HCT116 (cell line): Measurements from ENCODE around the gene USP53. TPM values are rescaled to one million over a fixed set of nuclear protein-coding genes. Genes with fewer than 3 reads are reported as not detected.

Experiments
- ATAC-seq: fragments of 200-7000 bp; cut with Tn5 transposase; 2 replicates; pipeline ENCODE4 v1.9.1; 2020; ENCODE audit warnings: mild to moderate bottlenecking, moderate library complexity
- BruUV-seq: library from RNA; stranded (reverse); fragments of 400-500 nt; replicated peaks from 2 replicates; lab custom pipeline; 2021; lab: Mats Ljungman, UMichigan
- CTCF ChIA-PET: fragments of 300-600 bp; sonication (Branson Sonifier 250); formaldehyde crosslinking; loops from one replicate; lab custom pipeline; 2021; ENCODE audit warnings: antibody characterized with exemption; lab: Charles Lee
- POLR2A ChIA-PET: fragments of 300-600, 350-600 bp; sonication (Branson Sonifier 250); formaldehyde crosslinking; loops from one replicate; lab custom pipeline; 2021; ENCODE audit warnings: antibody characterized with exemption; lab: Charles Lee
- RAD21 ChIA-PET, 2 experiments: fragments of 300-600 bp; sonication (Branson Sonifier 250); formaldehyde crosslinking; loops; one replicate each; lab custom pipeline; 2023; ENCODE audit warnings: low total read pairs in 2 of 2; ENCODE audit not compliant: uncharacterized antibody in 2 of 2, unreplicated experiment in 2 of 2, low non-redundant PET in 1 of 2; lab: Charles Lee
- DNase-seq: peaks from one replicate; pipeline ENCODE4 v3.0.0-alpha.2; 2010; ENCODE audit warnings: low read depth, low spot score
- H2AFZ ChIP-seq: fragments of 200-600 bp; shearing (Covaris generic), sonication (generic); 2 replicates; pipeline ENCODE4 v1.6.1; 2017; ENCODE audit warnings: low read depth, mixed run types, mixed read lengths, antibody characterized with exemption, low read length; ENCODE audit not compliant: poor library complexity, severe bottlenecking
- H3K27ac ChIP-seq: 2 replicates; pipeline ENCODE4 v1.5.1; 2012; ENCODE audit warnings: low read depth, low read length
- H3K27me3 ChIP-seq: fragments of 200-600 bp; sonication (generic); 2 replicates; pipeline ENCODE4 v1.6.1; 2016; ENCODE audit warnings: mixed run types, low read length, mixed read lengths; ENCODE audit not compliant: insufficient read depth
- H3K36me3 ChIP-seq, 2 experiments: fragments of 200-500 bp in 1 of 2; fragments of 200-600 bp in 1 of 2; sonication (Bioruptor generic) in 1 of 2; sonication (generic) in 1 of 2; 2 replicates each; pipeline versions ENCODE4 v1.5.1 to v1.6.1; 2014 to 2016; ENCODE audit warnings: low read length in 2 of 2, inconsistent platforms in 1 of 2, mixed read lengths in 1 of 2, mixed run types in 1 of 2; ENCODE audit not compliant: insufficient read depth in 2 of 2, control insufficient read depth in 1 of 2
- H3K4me1 ChIP-seq, 2 experiments: fragments of 200-600 bp in 1 of 2; sonication (generic) in 1 of 2; 2 replicates each; pipeline versions ENCODE4 v1.5.1 to v1.6.1; 2012 to 2017; ENCODE audit warnings: low read length in 2 of 2, inconsistent platforms in 1 of 2, mild to moderate bottlenecking in 1 of 2, mixed read lengths in 1 of 2, mixed run types in 1 of 2, moderate library complexity in 1 of 2; ENCODE audit not compliant: insufficient read depth in 2 of 2, control insufficient read depth in 1 of 2
- H3K4me2 ChIP-seq: fragments of 200-600 bp; sonication (generic); 2 replicates; pipeline ENCODE4 v1.6.1; 2017; ENCODE audit warnings: mixed run types, low read length, mixed read lengths
- H3K4me3 ChIP-seq, 2 experiments: fragments of 200-600 bp in 1 of 2; sonication (generic) in 1 of 2; replicated peaks in 1 of 2; 2 replicates each; pipeline ENCODE4 v1.5.1; 2011 to 2016; ENCODE audit warnings: low read length in 2 of 2, control low read depth in 1 of 2, low read depth in 1 of 2, mild to moderate bottlenecking in 1 of 2, mixed read lengths in 1 of 2, mixed run types in 1 of 2
- H3K79me2 ChIP-seq: fragments of 200-600 bp; sonication (generic); 2 replicates; pipeline ENCODE4 v1.6.1; 2017; ENCODE audit warnings: mild to moderate bottlenecking, mixed run types, low read length, moderate library complexity, mixed read lengths; ENCODE audit not compliant: insufficient read depth
- H3K9ac ChIP-seq: fragments of 200-600 bp; sonication (generic); 2 replicates; pipeline ENCODE4 v1.6.1; 2016; ENCODE audit warnings: low read length, mixed read lengths
- H3K9me2 ChIP-seq: fragments of 200-600 bp; sonication (generic), shearing (Covaris generic); 2 replicates; pipeline ENCODE4 v1.6.1; 2017; ENCODE audit warnings: mixed run types, mild to moderate bottlenecking, moderate library complexity; ENCODE audit not compliant: insufficient read depth
- H3K9me3 ChIP-seq, 2 experiments: fragments of 200-500 bp in 1 of 2; fragments of 200-600 bp in 1 of 2; sonication (Bioruptor generic) in 1 of 2; sonication (generic) in 1 of 2; 2 replicates each; pipeline ENCODE4 v1.6.1; 2014 to 2017; ENCODE audit warnings: low read length in 2 of 2, mixed read lengths in 2 of 2, inconsistent platforms in 1 of 2, low read depth in 1 of 2, mild to moderate bottlenecking in 1 of 2, mixed run types in 1 of 2, moderate library complexity in 1 of 2; ENCODE audit not compliant: control insufficient read depth in 1 of 2, insufficient read depth in 1 of 2
- H4K20me1 ChIP-seq: fragments of 200-600 bp; sonication (generic), shearing (Covaris generic); 2 replicates; pipeline ENCODE4 v1.6.1; 2017; ENCODE audit warnings: mixed run types, mild to moderate bottlenecking, moderate library complexity; ENCODE audit not compliant: insufficient read depth
- EGR1 ChIP-seq: IDR thresholded peaks from 2 replicates; pipeline ENCODE4 v1.6.1; 2012; ENCODE audit warnings: low read depth
- ELF1 ChIP-seq: IDR thresholded peaks from 2 replicates; pipeline ENCODE4 v1.6.1; 2012; ENCODE audit warnings: low read depth, borderline replicate concordance
- EZH2 ChIP-seq: fragments of 200-600 bp; sonication (generic); IDR thresholded peaks from 2 replicates; pipeline ENCODE4 v1.6.1; 2017; ENCODE audit warnings: antibody characterized with exemption, mixed run types
- EZH2phosphoT487 ChIP-seq: fragments of 200-600 bp; IDR thresholded peaks from 2 replicates; pipeline ENCODE4 v1.6.1; 2018; ENCODE audit warnings: antibody characterized with exemption, borderline replicate concordance
- FOSL1 ChIP-seq: IDR thresholded peaks from 2 replicates; pipeline ENCODE4 v1.6.1; 2012; ENCODE audit warnings: low read depth
- JUND ChIP-seq: IDR thresholded peaks from 2 replicates; pipeline ENCODE4 v1.6.1; 2012
- POLR2A ChIP-seq: IDR thresholded peaks from 2 replicates; pipeline ENCODE4 v1.7.0; 2011; ENCODE audit warnings: borderline replicate concordance; ENCODE audit not compliant: insufficient read depth, insufficient read length; ENCODE audit errors: extremely low read depth
- POLR2AphosphoS5 ChIP-seq: IDR thresholded peaks from 2 replicates; pipeline ENCODE4 v1.6.1; 2011; ENCODE audit warnings: mild to moderate bottlenecking, low read depth, low read length, moderate library complexity
- RAD21 ChIP-seq: IDR thresholded peaks from 2 replicates; pipeline ENCODE4 v1.6.1; 2012; ENCODE audit warnings: low read depth, mild to moderate bottlenecking
- SIN3A ChIP-seq: IDR thresholded peaks from 2 replicates; pipeline ENCODE4 v1.6.1; 2012; ENCODE audit warnings: low read depth
- SRF ChIP-seq: IDR thresholded peaks from 2 replicates; pipeline ENCODE4 v1.6.1; 2012; ENCODE audit warnings: low read depth
- ZFX ChIP-seq: fragments of 450-650 bp; IDR thresholded peaks from 2 replicates; pipeline ENCODE4 v1.6.1; 2017
- ZNF274 ChIP-seq: fragments of 200-500 bp; sonication (Bioruptor generic); IDR thresholded peaks from 2 replicates; pipeline ENCODE4 v1.6.1; 2014; ENCODE audit warnings: mild to moderate bottlenecking, low read depth, low read length, inconsistent platforms
- intact Hi-C: fragments of 100-400 bp; cut with micrococcal nuclease; formaldehyde crosslinking; loops from 2 replicates; pipeline ENCODE4 v1.10.0; 2022
- total RNA-seq: library from RNA; stranded (reverse); gene quantifications from one replicate; pipeline ENCODE4 v1.2.1, GENCODE V29; 2021; ENCODE audit not compliant: unreplicated experiment
- TF ChIP-seq, protein P1 (sequence below), 3 experiments: fragments of 200-600 bp in 1 of 3; sonication (generic) in 1 of 3; IDR thresholded peaks in 2 of 3; conservative IDR thresholded peaks in 1 of 3; 2 replicates each; pipeline ENCODE4 v1.5.1; 2012 to 2017; ENCODE audit warnings: low read depth in 2 of 3, low read length in 2 of 3, antibody characterized with exemption in 1 of 3, borderline replicate concordance in 1 of 3, control low read depth in 1 of 3, mild to moderate bottlenecking in 1 of 3, mixed read lengths in 1 of 3, mixed run types in 1 of 3, moderate library complexity in 1 of 3; ENCODE audit not compliant: insufficient read depth in 1 of 3
- TF ChIP-seq, protein P2 (sequence below): IDR thresholded peaks from 2 replicates; pipeline ENCODE4 v1.6.1; 2012; ENCODE audit warnings: low read depth
- TF ChIP-seq, protein P3 (sequence below): IDR thresholded peaks from 2 replicates; pipeline ENCODE4 v1.6.1; 2012

The USP53 gene
- total RNA-seq, 1 experiment from 2014 or later = 22.0 TPM

DNA sequence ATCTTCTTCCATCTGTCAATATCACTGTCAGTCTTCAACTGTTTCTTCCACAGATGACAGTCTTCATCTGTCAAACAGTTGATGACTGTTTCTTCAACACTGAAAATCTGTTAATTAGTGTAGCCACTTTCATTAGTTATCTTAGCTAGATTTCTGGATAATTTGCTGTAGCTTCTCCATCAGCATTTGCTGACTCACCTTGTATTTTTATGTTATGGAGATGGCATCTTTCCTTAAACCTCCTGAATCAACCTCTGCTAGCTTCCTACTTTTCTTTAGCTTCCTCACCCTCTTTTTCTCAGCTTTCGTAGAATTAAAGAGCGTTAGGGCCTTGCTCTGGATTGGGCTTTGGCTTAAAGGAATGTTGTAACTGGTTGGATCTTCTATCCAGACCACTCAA, 25.1 kb downstream of the USP53 start:
- BruUV-seq = no TSS peak
- Histone ChIP-seq H3K9ac (no peak overlapping the region), H2AFZ (no peak overlapping the region), H4K20me1 (peaks cover 3% of the 10 kb centered on the region; the same call in 1 of the 2 replicates), H3K9me3 (no peaks in the 10 kb centered on the region), H3K79me2 (peaks cover 36% of the 10 kb centered on the region), H3K4me3 (no peak overlapping the region), H3K4me1 (peaks cover 0 to 10% of the 10 kb centered on the region in 2 experiments; a peak in 2 of 4 replicates), H3K27ac (no peak overlapping the region), H3K36me3 (no peaks in the 10 kb centered on the region), H3K4me2 (no peak overlapping the region), H3K27me3 (no peaks in the 10 kb centered on the region), H3K9me2 (no peaks in the 10 kb centered on the region)
- TF ChIP-seq EZH2phosphoT487 (no peak), SRF (no peak), SIN3A (no peak), ELF1 (no peak), EGR1 (no peak), FOSL1 (no peak), EZH2 (no peak), POLR2AphosphoS5 (no peak), JUND (no peak), ZFX (no peak), RAD21 (no peak), POLR2A (no peak), ZNF274 (no peak)
- TF ChIP-seq, protein P1, sequence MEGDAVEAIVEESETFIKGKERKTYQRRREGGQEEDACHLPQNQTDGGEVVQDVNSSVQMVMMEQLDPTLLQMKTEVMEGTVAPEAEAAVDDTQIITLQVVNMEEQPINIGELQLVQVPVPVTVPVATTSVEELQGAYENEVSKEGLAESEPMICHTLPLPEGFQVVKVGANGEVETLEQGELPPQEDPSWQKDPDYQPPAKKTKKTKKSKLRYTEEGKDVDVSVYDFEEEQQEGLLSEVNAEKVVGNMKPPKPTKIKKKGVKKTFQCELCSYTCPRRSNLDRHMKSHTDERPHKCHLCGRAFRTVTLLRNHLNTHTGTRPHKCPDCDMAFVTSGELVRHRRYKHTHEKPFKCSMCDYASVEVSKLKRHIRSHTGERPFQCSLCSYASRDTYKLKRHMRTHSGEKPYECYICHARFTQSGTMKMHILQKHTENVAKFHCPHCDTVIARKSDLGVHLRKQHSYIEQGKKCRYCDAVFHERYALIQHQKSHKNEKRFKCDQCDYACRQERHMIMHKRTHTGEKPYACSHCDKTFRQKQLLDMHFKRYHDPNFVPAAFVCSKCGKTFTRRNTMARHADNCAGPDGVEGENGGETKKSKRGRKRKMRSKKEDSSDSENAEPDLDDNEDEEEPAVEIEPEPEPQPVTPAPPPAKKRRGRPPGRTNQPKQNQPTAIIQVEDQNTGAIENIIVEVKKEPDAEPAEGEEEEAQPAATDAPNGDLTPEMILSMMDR (IDR thresholded peaks at IDR 0.05 in 2 of 3, conservative IDR thresholded peaks at IDR 0.05 in 1 of 3; ENCODE audit: borderline replicate concordance in 1 of 3, insufficient read depth in 1 of 3, low read depth in 2 of 3, low read length in 2 of 3) = no peak
- TF ChIP-seq, protein P2, sequence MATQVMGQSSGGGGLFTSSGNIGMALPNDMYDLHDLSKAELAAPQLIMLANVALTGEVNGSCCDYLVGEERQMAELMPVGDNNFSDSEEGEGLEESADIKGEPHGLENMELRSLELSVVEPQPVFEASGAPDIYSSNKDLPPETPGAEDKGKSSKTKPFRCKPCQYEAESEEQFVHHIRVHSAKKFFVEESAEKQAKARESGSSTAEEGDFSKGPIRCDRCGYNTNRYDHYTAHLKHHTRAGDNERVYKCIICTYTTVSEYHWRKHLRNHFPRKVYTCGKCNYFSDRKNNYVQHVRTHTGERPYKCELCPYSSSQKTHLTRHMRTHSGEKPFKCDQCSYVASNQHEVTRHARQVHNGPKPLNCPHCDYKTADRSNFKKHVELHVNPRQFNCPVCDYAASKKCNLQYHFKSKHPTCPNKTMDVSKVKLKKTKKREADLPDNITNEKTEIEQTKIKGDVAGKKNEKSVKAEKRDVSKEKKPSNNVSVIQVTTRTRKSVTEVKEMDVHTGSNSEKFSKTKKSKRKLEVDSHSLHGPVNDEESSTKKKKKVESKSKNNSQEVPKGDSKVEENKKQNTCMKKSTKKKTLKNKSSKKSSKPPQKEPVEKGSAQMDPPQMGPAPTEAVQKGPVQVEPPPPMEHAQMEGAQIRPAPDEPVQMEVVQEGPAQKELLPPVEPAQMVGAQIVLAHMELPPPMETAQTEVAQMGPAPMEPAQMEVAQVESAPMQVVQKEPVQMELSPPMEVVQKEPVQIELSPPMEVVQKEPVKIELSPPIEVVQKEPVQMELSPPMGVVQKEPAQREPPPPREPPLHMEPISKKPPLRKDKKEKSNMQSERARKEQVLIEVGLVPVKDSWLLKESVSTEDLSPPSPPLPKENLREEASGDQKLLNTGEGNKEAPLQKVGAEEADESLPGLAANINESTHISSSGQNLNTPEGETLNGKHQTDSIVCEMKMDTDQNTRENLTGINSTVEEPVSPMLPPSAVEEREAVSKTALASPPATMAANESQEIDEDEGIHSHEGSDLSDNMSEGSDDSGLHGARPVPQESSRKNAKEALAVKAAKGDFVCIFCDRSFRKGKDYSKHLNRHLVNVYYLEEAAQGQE = no peak
- TF ChIP-seq, protein P3, sequence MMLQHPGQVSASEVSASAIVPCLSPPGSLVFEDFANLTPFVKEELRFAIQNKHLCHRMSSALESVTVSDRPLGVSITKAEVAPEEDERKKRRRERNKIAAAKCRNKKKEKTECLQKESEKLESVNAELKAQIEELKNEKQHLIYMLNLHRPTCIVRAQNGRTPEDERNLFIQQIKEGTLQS = no peak
- ATAC-seq (no peak), DNase-seq (no peak)
- ChIA-PET POLR2A (no interaction called here), RAD21 (no interaction called here), CTCF (no interaction called here)
- intact Hi-C loops = no loop called here
